ENCODE results near the gene EPX.

DNA sequence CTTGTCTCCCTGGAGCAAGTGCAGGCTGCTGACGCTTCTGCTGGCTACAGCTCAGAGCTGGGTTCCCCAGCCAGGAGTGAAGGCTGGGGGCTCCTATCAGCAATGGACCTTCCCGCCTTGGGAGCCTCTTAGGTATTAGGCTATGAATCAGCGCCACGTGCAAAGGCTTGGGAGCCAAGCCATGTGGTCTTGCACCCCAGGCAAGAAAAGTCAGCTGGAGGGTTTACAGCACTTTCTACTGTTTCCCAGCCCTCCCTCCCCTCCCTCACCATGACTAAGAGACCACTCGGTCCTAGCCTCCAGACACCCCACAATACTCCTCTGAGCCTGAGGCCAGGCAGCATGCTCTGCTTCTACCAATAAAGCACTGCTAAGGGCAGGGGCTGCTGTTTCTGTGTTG, 12.3 kb downstream of the EPX start:
- TF ChIP-seq, protein P1, sequence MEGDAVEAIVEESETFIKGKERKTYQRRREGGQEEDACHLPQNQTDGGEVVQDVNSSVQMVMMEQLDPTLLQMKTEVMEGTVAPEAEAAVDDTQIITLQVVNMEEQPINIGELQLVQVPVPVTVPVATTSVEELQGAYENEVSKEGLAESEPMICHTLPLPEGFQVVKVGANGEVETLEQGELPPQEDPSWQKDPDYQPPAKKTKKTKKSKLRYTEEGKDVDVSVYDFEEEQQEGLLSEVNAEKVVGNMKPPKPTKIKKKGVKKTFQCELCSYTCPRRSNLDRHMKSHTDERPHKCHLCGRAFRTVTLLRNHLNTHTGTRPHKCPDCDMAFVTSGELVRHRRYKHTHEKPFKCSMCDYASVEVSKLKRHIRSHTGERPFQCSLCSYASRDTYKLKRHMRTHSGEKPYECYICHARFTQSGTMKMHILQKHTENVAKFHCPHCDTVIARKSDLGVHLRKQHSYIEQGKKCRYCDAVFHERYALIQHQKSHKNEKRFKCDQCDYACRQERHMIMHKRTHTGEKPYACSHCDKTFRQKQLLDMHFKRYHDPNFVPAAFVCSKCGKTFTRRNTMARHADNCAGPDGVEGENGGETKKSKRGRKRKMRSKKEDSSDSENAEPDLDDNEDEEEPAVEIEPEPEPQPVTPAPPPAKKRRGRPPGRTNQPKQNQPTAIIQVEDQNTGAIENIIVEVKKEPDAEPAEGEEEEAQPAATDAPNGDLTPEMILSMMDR (IDR thresholded peaks at IDR 0.05 in 2 of 3, conservative IDR thresholded peaks at IDR 0.05 in 1 of 3; ENCODE audit: borderline replicate concordance in 1 of 3, insufficient read depth in 1 of 3, low read depth in 2 of 3, low read length in 2 of 3) = no peak
- TF ChIP-seq TCF7L2 (IDR thresholded peaks at IDR 0.05; ENCODE audit: borderline replicate concordance, extremely low read depth, insufficient read depth, insufficient read length) (no peak), RAD21 (IDR thresholded peaks at IDR 0.05; ENCODE audit: low read depth) (no peak), ZNF274 (IDR thresholded peaks at IDR 0.05; ENCODE audit: low read depth, low read length) (no peak), CEBPB (IDR thresholded peaks at IDR 0.05; ENCODE audit: low read depth) (no peak), POLR2AphosphoS5 (IDR thresholded peaks at IDR 0.05; ENCODE audit: low read depth, low read length) (no peak), FOSL1 (IDR thresholded peaks at IDR 0.05; ENCODE audit: low read depth) (no peak), JUND (IDR thresholded peaks at IDR 0.05) (no peak), YY1 (IDR thresholded peaks at IDR 0.05; ENCODE audit: extremely low read depth, insufficient replicate concordance, low read depth, low read length) (no peak), SIN3A (IDR thresholded peaks at IDR 0.05; ENCODE audit: low read depth) (no peak), POLR2A (IDR thresholded peaks at IDR 0.05; ENCODE audit: borderline replicate concordance, extremely low read depth, insufficient read depth, insufficient read length) (no peak)
- TF ChIP-seq, protein P2, sequence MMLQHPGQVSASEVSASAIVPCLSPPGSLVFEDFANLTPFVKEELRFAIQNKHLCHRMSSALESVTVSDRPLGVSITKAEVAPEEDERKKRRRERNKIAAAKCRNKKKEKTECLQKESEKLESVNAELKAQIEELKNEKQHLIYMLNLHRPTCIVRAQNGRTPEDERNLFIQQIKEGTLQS (IDR thresholded peaks at IDR 0.05) = no peak
